SK-N-SH (cell line): ENCODE measurements around the gene NMT2.

ENCODE experiments used
- EP300 ChIP-seq, 2 experiments: IDR thresholded peaks; 2 replicates each; pipeline versions ENCODE4 v1.4.0 to v1.6.1; 2012; ENCODE audit warnings: borderline replicate concordance in 1 of 2, low read depth in 1 of 2, low read length in 1 of 2
- FOXJ3 ChIP-seq: sonication (generic); formaldehyde crosslinking; IDR thresholded peaks from 2 replicates; pipeline ENCODE4 v1.5.1; 2020; ENCODE audit warnings: mild to moderate bottlenecking, missing genetic modification reagents
- FOXM1 ChIP-seq: IDR thresholded peaks from 2 replicates; pipeline ENCODE4 v1.4.0; 2012; ENCODE audit warnings: low read depth, mild to moderate bottlenecking
- GATA2 ChIP-seq: sonication (generic); formaldehyde crosslinking; IDR thresholded peaks from 2 replicates; pipeline ENCODE4 v1.5.0; 2020; ENCODE audit warnings: mild to moderate bottlenecking, missing genetic modification reagents
- NFIC ChIP-seq: IDR thresholded peaks from 2 replicates; pipeline ENCODE4 v1.4.0; 2012; ENCODE audit warnings: borderline replicate concordance
- POLR2AphosphoS5 ChIP-seq: IDR thresholded peaks from 2 replicates; pipeline ENCODE4 v1.6.1; 2012; ENCODE audit warnings: low read depth, low read length
- RXRA ChIP-seq: IDR thresholded peaks from 2 replicates; pipeline ENCODE4 v1.4.0; 2012; ENCODE audit warnings: low read depth, mild to moderate bottlenecking, borderline replicate concordance
- TAF1 ChIP-seq: IDR thresholded peaks from 2 replicates; pipeline ENCODE4 v1.6.1; 2012; ENCODE audit warnings: low read depth, mild to moderate bottlenecking, low read length, moderate library complexity, borderline replicate concordance
- TF ChIP-seq, protein P1 (sequence below): fragments of 200-600 bp; sonication (generic); IDR thresholded peaks from 2 replicates; pipeline ENCODE4 v1.6.1; 2017; ENCODE audit warnings: antibody characterized with exemption, mild to moderate bottlenecking, moderate library complexity
- TF ChIP-seq, protein P2 (sequence below): IDR thresholded peaks from 2 replicates; pipeline ENCODE4 v1.6.1; 2012; ENCODE audit warnings: mild to moderate bottlenecking, low read depth, low read length, moderate library complexity

DNA sequence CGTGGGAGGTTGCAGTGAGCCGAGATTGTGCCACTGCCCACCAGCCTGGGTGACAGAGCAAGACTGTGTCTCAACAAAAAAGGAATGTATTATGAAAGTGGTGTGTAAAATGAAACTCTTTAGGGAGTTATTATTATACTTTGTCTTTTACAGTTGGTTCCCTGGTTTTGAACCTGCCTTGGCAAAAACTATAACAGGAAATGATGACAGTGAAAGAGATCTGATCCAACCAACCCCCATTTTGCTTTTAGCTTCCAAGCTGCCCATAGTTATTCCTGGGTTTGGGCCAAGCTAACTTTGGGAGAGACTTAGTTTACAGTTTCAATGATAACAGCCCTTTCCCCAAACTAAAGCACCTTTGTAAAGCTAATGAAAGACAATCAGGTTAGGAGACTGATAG, 34.1 kb upstream of the NMT2 start:
- TF ChIP-seq, protein P1, sequence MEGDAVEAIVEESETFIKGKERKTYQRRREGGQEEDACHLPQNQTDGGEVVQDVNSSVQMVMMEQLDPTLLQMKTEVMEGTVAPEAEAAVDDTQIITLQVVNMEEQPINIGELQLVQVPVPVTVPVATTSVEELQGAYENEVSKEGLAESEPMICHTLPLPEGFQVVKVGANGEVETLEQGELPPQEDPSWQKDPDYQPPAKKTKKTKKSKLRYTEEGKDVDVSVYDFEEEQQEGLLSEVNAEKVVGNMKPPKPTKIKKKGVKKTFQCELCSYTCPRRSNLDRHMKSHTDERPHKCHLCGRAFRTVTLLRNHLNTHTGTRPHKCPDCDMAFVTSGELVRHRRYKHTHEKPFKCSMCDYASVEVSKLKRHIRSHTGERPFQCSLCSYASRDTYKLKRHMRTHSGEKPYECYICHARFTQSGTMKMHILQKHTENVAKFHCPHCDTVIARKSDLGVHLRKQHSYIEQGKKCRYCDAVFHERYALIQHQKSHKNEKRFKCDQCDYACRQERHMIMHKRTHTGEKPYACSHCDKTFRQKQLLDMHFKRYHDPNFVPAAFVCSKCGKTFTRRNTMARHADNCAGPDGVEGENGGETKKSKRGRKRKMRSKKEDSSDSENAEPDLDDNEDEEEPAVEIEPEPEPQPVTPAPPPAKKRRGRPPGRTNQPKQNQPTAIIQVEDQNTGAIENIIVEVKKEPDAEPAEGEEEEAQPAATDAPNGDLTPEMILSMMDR, result no peak
- no peak for TF ChIP-seq POLR2AphosphoS5
- TF ChIP-seq FOXJ3, result no peak
- no peak for TF ChIP-seq TAF1
- TF ChIP-seq EP300 (IDR thresholded peaks at IDR 0.05; ENCODE audit: borderline replicate concordance in 1 of 2, low read depth in 1 of 2, low read length in 1 of 2), result no peak
- TF ChIP-seq RXRA, result no peak
- TF ChIP-seq, protein P2, sequence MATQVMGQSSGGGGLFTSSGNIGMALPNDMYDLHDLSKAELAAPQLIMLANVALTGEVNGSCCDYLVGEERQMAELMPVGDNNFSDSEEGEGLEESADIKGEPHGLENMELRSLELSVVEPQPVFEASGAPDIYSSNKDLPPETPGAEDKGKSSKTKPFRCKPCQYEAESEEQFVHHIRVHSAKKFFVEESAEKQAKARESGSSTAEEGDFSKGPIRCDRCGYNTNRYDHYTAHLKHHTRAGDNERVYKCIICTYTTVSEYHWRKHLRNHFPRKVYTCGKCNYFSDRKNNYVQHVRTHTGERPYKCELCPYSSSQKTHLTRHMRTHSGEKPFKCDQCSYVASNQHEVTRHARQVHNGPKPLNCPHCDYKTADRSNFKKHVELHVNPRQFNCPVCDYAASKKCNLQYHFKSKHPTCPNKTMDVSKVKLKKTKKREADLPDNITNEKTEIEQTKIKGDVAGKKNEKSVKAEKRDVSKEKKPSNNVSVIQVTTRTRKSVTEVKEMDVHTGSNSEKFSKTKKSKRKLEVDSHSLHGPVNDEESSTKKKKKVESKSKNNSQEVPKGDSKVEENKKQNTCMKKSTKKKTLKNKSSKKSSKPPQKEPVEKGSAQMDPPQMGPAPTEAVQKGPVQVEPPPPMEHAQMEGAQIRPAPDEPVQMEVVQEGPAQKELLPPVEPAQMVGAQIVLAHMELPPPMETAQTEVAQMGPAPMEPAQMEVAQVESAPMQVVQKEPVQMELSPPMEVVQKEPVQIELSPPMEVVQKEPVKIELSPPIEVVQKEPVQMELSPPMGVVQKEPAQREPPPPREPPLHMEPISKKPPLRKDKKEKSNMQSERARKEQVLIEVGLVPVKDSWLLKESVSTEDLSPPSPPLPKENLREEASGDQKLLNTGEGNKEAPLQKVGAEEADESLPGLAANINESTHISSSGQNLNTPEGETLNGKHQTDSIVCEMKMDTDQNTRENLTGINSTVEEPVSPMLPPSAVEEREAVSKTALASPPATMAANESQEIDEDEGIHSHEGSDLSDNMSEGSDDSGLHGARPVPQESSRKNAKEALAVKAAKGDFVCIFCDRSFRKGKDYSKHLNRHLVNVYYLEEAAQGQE, result no peak
- TF ChIP-seq NFIC, result no peak
- TF ChIP-seq FOXM1, result no peak
- no peak for TF ChIP-seq GATA2
